ENCODE results near the gene CCDC85C. TPM values are rescaled to one million over a fixed set of nuclear protein-coding genes. Genes with fewer than 3 reads are reported as not detected.

The CCDC85C gene
- polyA plus RNA-seq, 1 donor: 4.1 TPM

GRCh38 chr14:99521176-99522024 lies 82.6 kb downstream of the CCDC85C start:
- no peak for DNase-seq

GRCh38 chr14:99520571-99521081 lies 83.4 kb downstream of the CCDC85C start:
- DNase-seq: no peak

DNA sequence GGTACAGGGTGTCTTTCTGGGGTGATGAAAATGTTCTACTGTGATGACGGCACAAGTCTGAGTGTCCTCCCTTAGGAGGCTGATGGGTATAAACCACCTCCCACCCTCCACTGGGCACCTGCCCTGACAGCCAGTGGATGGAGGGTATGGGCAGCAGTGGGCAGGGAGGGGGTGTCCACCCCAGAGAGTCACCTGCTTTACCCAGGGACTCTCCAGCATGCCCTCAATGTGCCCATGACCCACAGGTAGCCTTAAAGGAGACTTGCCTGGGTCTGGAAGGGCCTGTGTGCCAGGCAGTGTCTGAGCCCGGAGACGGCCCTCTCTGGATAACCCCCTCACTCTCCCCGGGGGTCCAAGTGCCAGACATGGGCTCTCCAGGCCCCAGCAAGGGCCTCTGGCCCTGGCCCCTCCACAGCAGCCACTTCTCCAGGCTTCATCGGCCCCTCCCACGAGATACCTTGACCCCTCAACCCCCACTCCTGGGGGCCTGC lies 84.0 kb downstream of the CCDC85C start:
- DNase-seq: no peak

DNA sequence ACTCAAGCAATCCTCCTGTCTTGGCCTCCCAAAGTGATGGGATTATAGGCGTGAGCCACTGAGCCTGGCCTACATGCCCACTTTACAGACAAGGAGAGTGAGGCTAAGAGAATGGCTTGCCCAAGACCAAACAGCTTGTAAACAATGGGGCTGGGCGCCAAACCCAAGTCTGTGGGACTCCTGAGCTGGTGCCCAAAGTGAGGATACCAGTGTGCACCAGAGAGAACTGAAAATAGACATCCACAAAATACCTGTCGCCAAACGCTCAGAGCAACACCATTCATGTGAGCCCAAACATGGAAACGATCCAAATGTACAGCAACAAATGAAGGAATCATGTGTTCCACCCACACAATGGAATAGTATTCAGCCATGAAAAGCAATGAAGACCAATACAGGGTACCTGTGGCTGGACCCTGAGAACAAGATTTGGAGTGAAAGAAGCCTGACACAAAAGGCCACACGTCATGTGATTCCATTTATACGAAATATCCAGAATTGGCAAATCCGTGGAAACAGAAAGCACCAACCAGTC lies 84.6 kb downstream of the CCDC85C start:
- no peak for DNase-seq

GRCh38 chr14:99518441-99519346 lies 85.3 kb downstream of the CCDC85C start:
- DNase-seq: peak; percentile 52

DNA sequence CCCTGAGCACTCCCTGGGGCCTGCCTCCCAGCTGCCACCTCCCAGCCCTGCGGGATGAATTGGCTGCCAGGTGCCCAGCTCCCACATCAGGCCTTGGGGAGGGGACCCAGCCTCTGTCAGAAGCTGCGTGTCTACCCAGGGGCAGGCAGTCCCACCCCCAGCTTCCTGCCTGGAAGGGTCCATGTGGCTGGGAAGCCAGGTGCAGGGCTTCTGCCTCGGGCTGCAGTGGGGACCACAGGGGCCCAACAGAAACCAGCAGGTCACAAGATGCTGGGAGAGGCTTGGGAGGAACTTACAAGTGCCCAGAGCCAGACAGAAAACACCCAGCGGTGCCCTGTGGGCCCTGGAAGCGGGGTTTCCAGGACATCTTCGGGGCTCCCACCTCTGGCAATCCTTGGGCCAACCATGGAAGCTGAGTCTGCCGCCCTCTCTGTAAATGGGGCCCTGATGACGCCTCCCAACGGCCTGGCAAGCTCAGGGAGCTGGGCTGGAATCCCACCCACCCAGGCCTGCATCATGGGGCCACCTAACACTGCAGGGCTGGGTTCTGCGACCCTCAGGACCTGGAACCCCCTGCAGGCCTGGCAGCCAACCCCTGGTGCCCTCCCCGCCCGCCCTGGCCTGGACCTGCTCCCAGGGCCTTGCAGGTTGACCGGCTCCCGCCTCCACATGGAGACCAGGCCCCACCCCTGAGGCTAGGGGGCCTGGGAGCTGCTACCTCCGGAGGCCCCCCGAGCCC lies 86.2 kb downstream of the CCDC85C start:
- no peak for DNase-seq

- DNase-seq: no peak
Measured at GRCh38 chr14:99516871-99517642, 87.0 kb downstream of the CCDC85C start.

DNA sequence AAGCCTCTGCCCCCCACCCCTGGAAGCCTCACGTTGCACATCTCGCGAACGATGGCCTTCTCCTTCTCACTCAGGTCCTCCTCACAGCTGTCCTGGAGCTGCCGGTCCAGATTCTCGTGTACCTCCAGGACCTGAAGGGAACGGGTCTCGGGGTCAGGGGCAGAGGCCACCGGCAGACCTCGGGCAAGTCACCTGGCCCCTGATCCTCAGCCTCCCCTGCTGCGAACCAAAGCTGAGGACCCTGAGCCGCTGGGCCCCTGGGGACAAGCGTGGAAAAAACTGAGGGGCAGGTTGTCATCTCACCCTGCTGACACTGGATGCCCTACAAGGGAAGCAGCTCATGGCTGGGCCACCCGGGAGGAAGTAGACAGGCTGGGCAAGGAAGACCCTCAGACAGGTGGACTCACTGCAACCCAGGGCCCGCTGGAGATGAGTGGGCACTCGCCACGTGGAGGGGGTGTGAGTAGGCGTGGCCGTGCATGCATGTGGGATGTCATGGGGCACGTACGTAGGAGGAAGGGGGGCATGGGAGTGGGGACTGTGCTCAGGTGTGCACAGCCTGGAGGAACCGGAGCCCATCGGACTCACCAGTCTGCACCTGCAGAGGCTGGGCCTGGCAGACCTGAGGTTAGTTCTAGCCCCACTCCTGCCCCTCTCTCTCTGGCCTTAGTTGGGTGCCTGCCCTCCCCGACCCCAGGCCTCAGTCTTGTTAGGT lies 87.7 kb downstream of the CCDC85C start:
- DNase-seq: no peak

DNA sequence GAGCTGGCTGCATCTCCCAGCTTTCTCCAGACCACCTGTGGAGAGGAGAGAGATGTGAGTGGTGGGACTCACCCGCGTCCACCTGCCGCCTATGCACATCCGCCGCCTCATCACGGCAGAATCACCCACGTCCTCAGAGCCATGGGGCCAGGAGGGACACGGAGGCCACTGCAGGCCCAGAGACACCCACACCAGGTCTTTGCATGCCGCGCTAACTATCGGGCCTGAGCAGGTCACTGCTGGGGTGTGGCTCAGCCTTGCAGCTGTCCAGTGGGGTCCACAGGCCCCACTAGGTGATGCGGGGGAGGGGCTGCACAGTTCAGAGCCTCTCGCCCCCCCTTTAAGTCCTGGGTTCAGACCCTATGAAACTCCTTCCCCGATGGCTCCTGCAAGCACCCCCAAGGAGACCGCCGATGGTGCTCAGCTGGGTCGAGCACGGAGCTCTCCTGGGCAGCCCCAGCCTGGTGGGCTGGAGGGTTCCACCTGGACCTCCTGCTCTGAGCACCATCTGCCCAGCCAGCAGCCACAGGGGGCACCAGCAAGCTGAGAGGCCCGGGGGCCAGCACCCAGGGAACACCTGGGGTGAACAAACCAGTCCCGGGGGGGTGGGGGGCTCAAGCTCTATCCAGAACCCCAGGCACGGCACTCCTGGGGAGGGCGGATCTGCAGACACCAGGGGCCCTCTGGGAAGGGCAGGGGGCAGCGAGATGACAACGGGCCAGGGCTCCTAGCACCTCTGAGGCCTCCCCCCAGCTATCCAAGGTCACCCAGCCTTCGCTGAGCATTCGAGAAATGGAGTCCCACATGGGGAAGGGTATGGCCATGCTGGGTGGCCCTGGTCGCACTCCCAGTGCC lies 88.5 kb downstream of the CCDC85C start:
- DNase-seq: no peak

DNA sequence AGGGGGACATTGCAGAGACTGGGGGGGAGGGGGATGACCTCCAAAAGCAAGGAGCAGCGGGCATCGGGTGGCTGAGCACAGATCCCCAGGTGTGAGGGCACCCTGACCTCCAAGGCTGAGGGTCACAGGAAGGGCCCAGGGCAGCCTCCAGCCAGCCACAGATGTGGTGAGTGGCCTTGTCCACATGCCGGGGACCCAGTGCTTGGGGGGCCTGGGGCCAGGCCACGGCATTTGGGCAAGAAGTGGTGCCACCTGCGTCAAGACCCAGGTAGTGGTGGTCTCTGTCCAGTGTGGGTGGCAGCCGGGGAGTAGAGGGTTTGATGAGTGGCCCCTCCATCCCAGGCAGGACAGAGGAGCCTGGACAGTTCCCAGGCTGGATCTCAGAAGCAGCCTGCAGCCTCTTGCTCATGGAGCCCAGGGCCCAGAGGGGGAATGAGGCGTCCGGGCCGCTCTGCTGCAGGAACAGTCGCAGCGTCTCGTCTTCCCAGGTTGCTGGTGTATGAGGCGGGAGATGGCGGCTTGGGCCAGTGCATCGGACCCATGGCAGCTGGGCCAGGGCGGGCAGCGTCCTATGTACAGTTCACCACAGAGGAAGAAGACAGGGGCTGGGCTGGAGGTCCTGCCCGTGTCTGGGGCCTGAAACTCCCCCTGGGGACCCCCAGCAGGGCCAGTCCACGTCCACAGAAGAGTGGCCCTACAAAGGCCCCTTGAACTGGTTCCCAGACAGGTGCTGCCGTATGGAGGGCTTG lies 89.3 kb downstream of the CCDC85C start:
- no peak for DNase-seq

- no peak for DNase-seq
Measured at GRCh38 chr14:99513946-99514551, 90.0 kb downstream of the CCDC85C start.

GRCh38 chr14:99513183-99513694 lies 90.8 kb downstream of the CCDC85C start:
- DNase-seq: no peak

- no peak for DNase-seq
Measured at GRCh38 chr14:99512571-99513182, 91.3 kb downstream of the CCDC85C start.

DNA sequence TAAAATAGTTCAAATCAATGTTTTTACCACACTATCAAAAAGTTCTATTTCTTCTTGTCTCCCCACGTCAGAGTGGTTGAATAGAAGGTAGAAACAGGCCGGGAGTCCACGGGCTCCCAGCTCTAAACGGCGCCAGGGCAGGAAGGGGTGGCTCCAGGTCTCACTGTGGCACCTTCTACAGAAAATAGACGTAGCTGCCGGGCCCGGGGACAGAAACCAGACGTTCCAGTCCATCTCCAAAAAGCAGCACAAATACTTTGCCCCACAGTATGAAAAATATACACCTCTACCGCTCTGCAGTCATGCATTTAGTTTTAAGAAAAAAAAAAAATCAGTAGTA lies 91.9 kb downstream of the CCDC85C start:
- no peak for DNase-seq

DNA sequence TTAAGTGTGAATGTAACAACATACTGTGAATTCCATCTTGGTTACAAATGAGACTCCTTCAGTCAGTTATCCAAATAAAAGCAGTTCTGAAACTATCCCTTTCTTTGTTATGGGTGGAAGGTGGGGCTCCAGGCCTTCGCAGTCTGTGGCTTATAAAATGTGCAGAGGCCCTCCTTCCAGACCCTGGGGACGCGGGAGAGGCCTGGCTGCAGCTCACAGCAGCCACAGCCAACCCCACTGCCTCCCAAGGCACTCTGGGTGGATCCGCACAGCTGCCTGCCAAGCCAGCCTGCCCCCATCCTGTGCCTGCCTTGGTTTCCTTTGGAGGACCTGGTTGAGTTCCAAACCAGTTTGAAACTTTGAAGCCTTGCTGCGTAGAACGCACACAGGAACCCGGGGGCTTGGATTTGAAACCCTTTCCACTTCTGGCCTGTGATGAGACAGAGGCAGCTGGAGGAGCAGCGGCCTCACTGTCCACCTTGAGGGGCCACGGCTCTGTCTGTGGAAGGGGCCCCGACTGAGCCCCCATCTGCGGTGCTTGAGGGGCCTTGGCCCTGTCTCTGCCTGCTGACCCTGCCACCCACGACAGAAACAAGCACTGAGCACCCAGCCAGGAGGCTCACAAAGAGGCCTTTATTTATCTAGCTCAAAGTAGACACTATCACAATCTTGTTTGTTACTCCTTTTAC lies 92.4 kb downstream of the CCDC85C start:
- DNase-seq: no peak

- no peak for DNase-seq
Measured at GRCh38 chr14:99510556-99511139, 93.4 kb downstream of the CCDC85C start.

Data from hindlimb muscle (tissue), 1 donor.